HG02759 (cell line): ENCODE data around the gene ALDH16A1.

ENCODE experiments used
- ATAC-seq: cut with Tn5 transposase; IDR thresholded peaks from one replicate; pipeline ENCODE4 v1.9.1; 2021; ENCODE audit warnings: mild to moderate bottlenecking, moderate library complexity; ENCODE audit not compliant: unreplicated experiment

Gene ALDH16A1

GRCh38 chr19:49423071-49423984 is 29.7 kb upstream of the ALDH16A1 start, which contains the start of gene PTH2:
TSS of gene PTH2 (minus strand) at chr19:49423441. CDS start at chr19:49423339, 102 bp downstream.
- no peak for ATAC-seq

GRCh38 chr19:49423985-49424303 is 29.1 kb upstream of the ALDH16A1 start:
- no peak for ATAC-seq

GRCh38 chr19:49425178-49425577 is 27.8 kb upstream of the ALDH16A1 start, which contains the start of gene GFY:
TSS of gene GFY (plus strand) at chr19:49425388. CDS start at chr19:49426431, 1,043 bp downstream.
- no peak for ATAC-seq

- no peak for ATAC-seq
These were observed 27.0 kb upstream of the ALDH16A1 start for GRCh38 chr19:49425922-49426592.

GRCh38 chr19:49427339-49427738 is 25.7 kb upstream of the ALDH16A1 start:
- no peak for ATAC-seq

GRCh38 chr19:49427855-49428546 is 25.0 kb upstream of the ALDH16A1 start:
- no peak for ATAC-seq

GRCh38 chr19:49428547-49429451 is 24.2 kb upstream of the ALDH16A1 start:
- no peak for ATAC-seq

- no peak for ATAC-seq
These were observed 22.8 kb upstream of the ALDH16A1 start for GRCh38 chr19:49430172-49430677.

- no peak for ATAC-seq
These were observed 22.2 kb upstream of the ALDH16A1 start for GRCh38 chr19:49430678-49431329.

- no peak for ATAC-seq
These were observed 21.7 kb upstream of the ALDH16A1 start for GRCh38 chr19:49431330-49431749.

GRCh38 chr19:49432141-49433073 is 20.6 kb upstream of the ALDH16A1 start:
- ATAC-seq, result no peak

GRCh38 chr19:49433240-49433901 is 19.7 kb upstream of the ALDH16A1 start:
- ATAC-seq, result no peak

- no peak for ATAC-seq
These were observed 18.0 kb upstream of the ALDH16A1 start for GRCh38 chr19:49434907-49435583.

GRCh38 chr19:49435670-49436069 is 17.4 kb upstream of the ALDH16A1 start:
- ATAC-seq, result no peak

GRCh38 chr19:49436381-49437017 is 16.5 kb upstream of the ALDH16A1 start:
- no peak for ATAC-seq

GRCh38 chr19:49437231-49437630 is 15.8 kb upstream of the ALDH16A1 start:
- ATAC-seq, result no peak

GRCh38 chr19:49438261-49438660 is 14.8 kb upstream of the ALDH16A1 start:
- ATAC-seq, result no peak
